Measurements from ENCODE around the gene HOGA1. TPM values are rescaled to one million over a fixed set of nuclear protein-coding genes. Genes with fewer than 3 reads are reported as not detected.
"Not testable (repeated sequence)": the region's sequence is repeated elsewhere in the genome, so short reads cannot be mapped to it uniquely, and the experiment has no call there.

HOGA1 gene
- total RNA-seq, 1 donor = not detected

GRCh38 chr10:97635577-97635976 lies 51.4 kb downstream of the HOGA1 start:
- Histone ChIP-seq H3K4me1 (ENCODE audit: insufficient read depth, low read length) (peaks cover 14% of the 10 kb centered on the region), H3K27me3 (ENCODE audit: insufficient read depth, low read length) (no peaks in the 10 kb centered on the region), H3K9me3 (ENCODE audit: low read depth, low read length) (no peaks in the 10 kb centered on the region), H3K4me3 (ENCODE audit: low read length) (no peak overlapping the region)

GRCh38 chr10:97639090-97639489 lies 54.9 kb downstream of the HOGA1 start:
- not testable (repeated sequence) for H3K4me3 ChIP-seq (ENCODE audit: low read length); H3K27me3 ChIP-seq (ENCODE audit: insufficient read depth, low read length); H3K9me3 ChIP-seq (ENCODE audit: low read depth, low read length)
- H3K4me1 ChIP-seq (ENCODE audit: insufficient read depth, low read length) = peaks cover 22% of the 10 kb centered on the region

DNA sequence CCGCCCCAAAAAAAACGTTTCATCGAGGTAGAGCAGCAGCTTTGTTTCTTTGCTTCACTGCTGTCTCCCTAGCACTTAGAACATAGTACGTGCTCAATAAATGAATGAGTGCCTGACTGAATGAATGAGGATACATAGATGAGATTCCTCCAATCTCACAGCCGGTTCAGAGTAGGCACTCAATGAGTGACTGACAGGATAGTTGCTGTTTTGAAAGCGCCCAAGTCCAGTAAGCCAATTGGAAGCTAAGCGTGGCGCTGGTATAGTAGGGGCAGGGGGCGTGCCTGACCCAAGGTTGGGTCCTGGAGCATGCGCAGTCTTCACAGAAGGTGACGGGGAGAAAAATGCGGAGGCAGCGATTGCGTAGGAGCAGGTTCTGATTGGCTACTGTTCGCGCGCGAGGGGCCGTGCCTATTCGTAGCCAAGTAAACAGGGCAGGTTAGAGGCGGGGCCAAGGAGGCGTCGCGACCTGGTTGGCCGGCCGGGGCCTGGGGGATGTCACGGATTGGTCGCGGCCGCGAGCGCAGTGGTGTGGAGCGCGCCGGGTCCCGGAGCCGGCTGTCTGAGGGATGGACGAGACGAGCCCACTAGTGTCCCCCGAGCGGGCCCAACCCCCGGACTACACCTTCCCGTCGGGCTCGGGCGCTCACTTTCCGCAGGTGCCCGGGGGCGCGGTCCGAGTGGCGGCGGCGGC lies 56.1 kb downstream of the HOGA1 start, which contains the start of gene PI4K2A:
PI4K2A (plus strand) TSS at position 498 of the 694 bp plus-strand sequence; CDS start at position 570, 72 bp downstream.
- Histone ChIP-seq H3K4me3 (ENCODE audit: low read length) (peak within 1 kb of the TSS; percentile 82), H3K9me3 (ENCODE audit: low read depth, low read length) (no peaks in the 10 kb centered on the region), H3K27me3 (ENCODE audit: insufficient read depth, low read length) (no peaks in the 10 kb centered on the region), H3K4me1 (ENCODE audit: insufficient read depth, low read length) (peaks cover 22% of the 10 kb centered on the region)

GRCh38 chr10:97640868-97641811 lies 57.0 kb downstream of the HOGA1 start:
- Histone ChIP-seq H3K4me1 (ENCODE audit: insufficient read depth, low read length) (peaks cover 22% of the 10 kb centered on the region), H3K27me3 (ENCODE audit: insufficient read depth, low read length) (no peaks in the 10 kb centered on the region), H3K9me3 (ENCODE audit: low read depth, low read length) (no peaks in the 10 kb centered on the region)

DNA sequence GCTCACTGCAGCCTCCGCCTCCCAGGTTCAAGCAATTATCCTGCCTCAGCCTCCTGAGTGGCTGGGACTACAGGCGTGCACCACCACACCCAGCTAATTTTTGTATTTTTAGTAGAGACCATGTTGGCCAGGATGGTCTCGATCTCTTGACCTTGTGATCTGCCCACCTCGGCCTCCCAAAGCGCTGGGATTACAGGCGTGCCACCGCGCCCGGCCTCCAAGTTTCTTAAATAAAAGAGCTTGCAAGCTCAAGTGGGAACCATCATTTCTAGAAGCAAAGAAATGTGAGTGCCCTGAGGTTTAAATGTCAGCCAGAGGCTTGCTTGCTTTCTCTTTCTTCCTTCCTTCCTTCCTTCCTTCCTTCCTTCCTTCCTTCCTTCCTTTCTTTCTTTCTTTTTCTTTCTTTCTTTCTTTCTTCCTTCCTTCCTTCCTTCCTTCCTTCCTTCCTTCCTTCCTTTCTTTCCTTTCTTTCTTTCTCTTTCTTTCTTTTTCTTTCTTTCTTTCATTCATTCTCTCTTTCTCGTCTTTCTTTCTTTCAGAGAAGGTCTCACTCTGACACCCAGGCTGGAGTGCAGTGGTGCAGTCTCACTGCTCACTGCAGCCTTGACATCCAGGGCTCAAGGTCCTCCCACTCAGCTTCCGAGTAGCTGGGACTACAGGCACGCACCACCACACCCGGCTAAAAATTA lies 58.4 kb downstream of the HOGA1 start:
- not testable (repeated sequence) for H3K4me3 ChIP-seq (ENCODE audit: low read length); H3K27me3 ChIP-seq (ENCODE audit: insufficient read depth, low read length); H3K9me3 ChIP-seq (ENCODE audit: low read depth, low read length)
- peaks cover 26% of the 10 kb centered on the region for H3K4me1 ChIP-seq (ENCODE audit: insufficient read depth, low read length)

More at GRCh38 chr10:97640868-97641811, 57.0 kb downstream of the HOGA1 start:
- H3K4me3 ChIP-seq (ENCODE audit: low read length) = peak overlapping the region; percentile 82

GRCh38 chr10:97643441-97643985 lies 59.3 kb downstream of the HOGA1 start:
- H3K4me3 ChIP-seq (ENCODE audit: low read length) = no peak overlapping the region
- no peaks in the 10 kb centered on the region for H3K9me3 ChIP-seq (ENCODE audit: low read depth, low read length)
- no peaks in the 10 kb centered on the region for H3K27me3 ChIP-seq (ENCODE audit: insufficient read depth, low read length)
- peaks cover 35% of the 10 kb centered on the region for H3K4me1 ChIP-seq (ENCODE audit: insufficient read depth, low read length)

GRCh38 chr10:97644936-97645335 lies 60.7 kb downstream of the HOGA1 start:
- H3K4me3 ChIP-seq (ENCODE audit: low read length) = no peak overlapping the region
- H3K9me3 ChIP-seq (ENCODE audit: low read depth, low read length) = no peaks in the 10 kb centered on the region
- H3K4me1 ChIP-seq (ENCODE audit: insufficient read depth, low read length) = peaks cover 47% of the 10 kb centered on the region

GRCh38 chr10:97647556-97647955 lies 63.4 kb downstream of the HOGA1 start:
- H3K27me3 ChIP-seq (ENCODE audit: insufficient read depth, low read length) = no peaks in the 10 kb centered on the region
- H3K9me3 ChIP-seq (ENCODE audit: low read depth, low read length) = no peaks in the 10 kb centered on the region
- H3K4me3 ChIP-seq (ENCODE audit: low read length) = no peak overlapping the region
- peaks cover 38% of the 10 kb centered on the region for H3K4me1 ChIP-seq (ENCODE audit: insufficient read depth, low read length)

More at GRCh38 chr10:97644936-97645335, 60.7 kb downstream of the HOGA1 start:
- H3K27me3 ChIP-seq (ENCODE audit: insufficient read depth, low read length) = no peaks in the 10 kb centered on the region

DNA sequence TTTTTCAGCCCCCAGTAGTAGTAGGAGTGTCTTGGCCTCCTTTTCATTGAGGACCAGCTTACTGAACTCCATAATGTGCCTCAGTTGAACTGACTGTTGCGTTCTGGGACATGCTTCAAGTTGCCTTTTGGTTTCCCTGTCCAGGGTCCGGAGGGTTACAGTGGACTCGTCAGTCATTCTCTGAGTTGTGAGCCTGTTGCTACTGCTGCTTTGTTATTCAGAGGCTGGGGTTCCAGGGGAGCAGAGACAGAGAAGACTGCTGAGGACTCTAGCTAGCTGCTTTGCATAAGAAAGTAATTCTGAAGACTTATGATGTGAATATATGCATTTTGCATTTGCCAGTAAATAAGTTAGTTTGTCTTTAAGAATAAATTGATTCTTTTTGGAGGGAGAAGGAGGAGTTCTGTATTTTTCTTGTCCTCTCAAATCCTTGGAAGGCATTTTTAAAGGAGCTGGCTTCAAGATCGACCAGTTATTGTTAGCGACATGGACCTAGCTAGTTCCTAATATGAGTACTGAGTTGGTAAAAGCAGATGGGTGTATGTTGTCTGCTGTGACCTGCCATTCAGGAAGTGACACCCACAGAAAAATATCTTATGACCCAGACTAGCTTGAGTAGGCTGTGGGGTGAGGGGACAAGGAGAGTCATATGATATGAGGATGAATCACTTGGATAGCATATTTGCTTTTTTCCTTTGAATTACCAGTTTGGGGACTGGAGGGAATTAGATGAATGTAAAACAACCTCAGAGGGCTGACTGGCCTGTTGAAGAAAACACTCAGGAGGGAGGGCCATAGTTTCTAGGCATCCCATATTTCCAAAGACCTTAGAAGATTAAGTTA lies 64.6 kb downstream of the HOGA1 start:
- H3K9me3 ChIP-seq (ENCODE audit: low read depth, low read length) = no peaks in the 10 kb centered on the region
- H3K4me1 ChIP-seq (ENCODE audit: insufficient read depth, low read length) = peaks cover 44% of the 10 kb centered on the region
- H3K27me3 ChIP-seq (ENCODE audit: insufficient read depth, low read length) = no peaks in the 10 kb centered on the region
- no peak overlapping the region for H3K4me3 ChIP-seq (ENCODE audit: low read length)

DNA sequence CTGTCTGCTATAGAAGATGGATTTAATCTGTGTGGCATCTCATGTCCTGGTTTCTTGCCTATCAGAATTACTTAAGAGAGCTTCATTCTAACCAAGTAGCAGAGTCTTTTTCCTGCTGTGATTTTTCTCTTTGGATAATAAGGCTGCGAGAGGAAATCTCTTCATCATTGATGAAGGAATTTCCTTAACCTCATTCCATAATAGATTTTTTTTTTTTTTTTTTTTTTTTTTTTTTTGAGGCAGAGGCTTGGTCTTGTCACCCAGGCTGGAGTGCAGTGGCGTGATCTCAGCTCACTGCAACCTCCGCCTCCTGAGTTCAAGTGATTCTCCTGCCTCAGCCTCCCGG lies 65.2 kb downstream of the HOGA1 start:
- not testable (repeated sequence) for H3K9me3 ChIP-seq (ENCODE audit: low read depth, low read length); H3K4me3 ChIP-seq (ENCODE audit: low read length); H3K27me3 ChIP-seq (ENCODE audit: insufficient read depth, low read length)
- H3K4me1 ChIP-seq (ENCODE audit: insufficient read depth, low read length) = peaks cover 44% of the 10 kb centered on the region

DNA sequence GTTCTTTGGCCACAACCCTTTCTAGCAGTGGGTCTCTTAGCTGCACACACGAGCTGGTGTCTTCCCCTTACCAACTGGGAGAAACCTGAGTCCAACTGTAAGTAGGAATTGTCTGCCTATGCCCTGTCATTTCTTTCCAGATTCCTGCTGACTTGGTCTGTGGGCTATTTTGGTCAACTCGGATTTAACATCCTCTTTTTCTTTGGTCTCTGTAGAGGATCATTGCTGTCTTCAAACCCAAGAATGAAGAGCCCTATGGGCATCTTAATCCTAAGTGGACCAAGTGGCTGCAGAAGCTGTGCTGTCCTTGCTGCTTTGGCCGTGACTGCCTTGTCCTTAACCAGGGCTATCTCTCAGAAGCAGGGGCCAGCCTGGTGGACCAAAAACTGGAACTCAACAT lies 66.5 kb downstream of the HOGA1 start:
- peaks cover 44% of the 10 kb centered on the region for H3K4me1 ChIP-seq (ENCODE audit: insufficient read depth, low read length)
- H3K27me3 ChIP-seq (ENCODE audit: insufficient read depth, low read length) = no peaks in the 10 kb centered on the region
- no peak overlapping the region for H3K4me3 ChIP-seq (ENCODE audit: low read length)
- H3K9me3 ChIP-seq (ENCODE audit: low read depth, low read length) = no peaks in the 10 kb centered on the region

DNA sequence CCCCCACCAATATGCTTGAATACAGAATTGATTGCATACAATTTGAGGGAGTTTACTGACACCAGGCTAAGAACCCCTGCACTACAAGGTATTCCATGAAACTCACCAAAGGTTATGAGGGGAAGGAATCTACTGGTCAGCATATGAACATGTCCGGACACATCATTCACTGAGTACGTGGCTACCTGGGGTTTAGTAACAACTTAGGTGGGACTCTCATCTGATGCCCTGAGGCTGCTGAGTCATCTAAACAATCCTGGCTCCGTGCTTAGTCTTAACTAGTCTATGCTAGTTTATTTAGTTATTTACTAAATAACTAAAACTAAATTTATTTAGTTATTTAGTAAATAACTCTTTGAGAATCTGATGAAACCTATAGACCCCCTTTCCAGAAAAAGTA lies 67.6 kb downstream of the HOGA1 start:
- Histone ChIP-seq H3K4me1 (ENCODE audit: insufficient read depth, low read length) (peaks cover 44% of the 10 kb centered on the region), H3K9me3 (ENCODE audit: low read depth, low read length) (no peaks in the 10 kb centered on the region), H3K27me3 (ENCODE audit: insufficient read depth, low read length) (no peaks in the 10 kb centered on the region), H3K4me3 (ENCODE audit: low read length) (no peak overlapping the region)

GRCh38 chr10:97656777-97657176 lies 72.6 kb downstream of the HOGA1 start:
- Histone ChIP-seq H3K4me3 (ENCODE audit: low read length) (no peak overlapping the region), H3K4me1 (ENCODE audit: insufficient read depth, low read length) (peaks cover 14% of the 10 kb centered on the region), H3K9me3 (ENCODE audit: low read depth, low read length) (no peaks in the 10 kb centered on the region), H3K27me3 (ENCODE audit: insufficient read depth, low read length) (no peaks in the 10 kb centered on the region)

GRCh38 chr10:97659589-97659988 lies 75.4 kb downstream of the HOGA1 start:
- no peak overlapping the region for H3K4me3 ChIP-seq (ENCODE audit: low read length)
- no peaks in the 10 kb centered on the region for H3K27me3 ChIP-seq (ENCODE audit: insufficient read depth, low read length)
- no peaks in the 10 kb centered on the region for H3K4me1 ChIP-seq (ENCODE audit: insufficient read depth, low read length)
- H3K9me3 ChIP-seq (ENCODE audit: low read depth, low read length) = no peaks in the 10 kb centered on the region

Measured in mononuclear cell (primary cell).